Activated T-cell treated with anti-CD3 and anti-CD28 coated beads for 4 hours (primary cell): ENCODE data around the gene DBN1.
"Not testable (repeated sequence)": the region's sequence is repeated elsewhere in the genome, so short reads cannot be mapped to it uniquely, and the experiment has no call there.

Experiments used
- DNase-seq: peaks from one replicate; pipeline ENCODE4 v3.0.0-alpha.2; 2020

DBN1 gene

GRCh38 chr5:177427211-177427822 lies 46.1 kb downstream of the DBN1 start:
- DNase-seq, result no peak

- peak; percentile 51 for DNase-seq
Observed at GRCh38 chr5:177426566-177427210, 46.7 kb downstream of the DBN1 start, which contains the start of gene GRK6. Gene GRK6, plus strand, starts transcription at chr5:177426676. Its CDS starts 170 bp downstream, at chr5:177426846.

- DNase-seq, result peak; percentile 100
Observed at GRCh38 chr5:177425801-177426565, 47.5 kb downstream of the DBN1 start.

- DNase-seq, result no peak
Observed at GRCh38 chr5:177425196-177425800, 48.1 kb downstream of the DBN1 start.

GRCh38 chr5:177423671-177424070 lies 49.8 kb downstream of the DBN1 start:
- no peak for DNase-seq

GRCh38 chr5:177421062-177421798 lies 52.2 kb downstream of the DBN1 start:
- DNase-seq, result no peak

GRCh38 chr5:177420472-177420871 lies 53.0 kb downstream of the DBN1 start:
- DNase-seq, result not testable (repeated sequence)

GRCh38 chr5:177419046-177419445 lies 54.4 kb downstream of the DBN1 start:
- no peak for DNase-seq

GRCh38 chr5:177417081-177417480 lies 56.4 kb downstream of the DBN1 start:
- not testable (repeated sequence) for DNase-seq

- DNase-seq, result no peak
Observed at GRCh38 chr5:177414481-177414880, 59.0 kb downstream of the DBN1 start.

GRCh38 chr5:177412603-177413233 lies 60.7 kb downstream of the DBN1 start:
- DNase-seq, result no peak

- no peak for DNase-seq
Observed at GRCh38 chr5:177410575-177410974, 62.9 kb downstream of the DBN1 start.

- no peak for DNase-seq
Observed at GRCh38 chr5:177409043-177409801, 64.2 kb downstream of the DBN1 start, which contains the start of gene F12. Gene F12, minus strand, starts transcription at chr5:177409564. Its CDS starts 37 bp downstream, at chr5:177409527.
